GM12892 (cell line): ENCODE results near the gene WDTC1.
A peak's percentile ranks its signal among the peaks of the same experiment; 100 is the strongest.

Experiments used
- DNase-seq: peaks from one replicate; pipeline ENCODE4 v3.0.0; 2011; ENCODE audit not compliant: insufficient read length
- FAIRE-seq: peaks from 2 replicates; lab custom pipeline; 2011; peaks lifted over from hg19 to GRCh38; lab: Jason Lieb, UNC
- POLR2A ChIP-seq: IDR thresholded peaks from 2 replicates; pipeline ENCODE4 v1.6.1; 2011; ENCODE audit warnings: low read depth, low read length, control low read depth
- POLR2AphosphoS5 ChIP-seq: IDR thresholded peaks from 2 replicates; pipeline ENCODE4 v1.6.1; 2011; ENCODE audit warnings: low read depth, low read length, control low read depth
- TAF1 ChIP-seq: IDR thresholded peaks from 2 replicates; pipeline ENCODE4 v1.6.1; 2011; ENCODE audit warnings: low read depth, mild to moderate bottlenecking, control low read depth, low read length, borderline replicate concordance

The WDTC1 gene

DNA sequence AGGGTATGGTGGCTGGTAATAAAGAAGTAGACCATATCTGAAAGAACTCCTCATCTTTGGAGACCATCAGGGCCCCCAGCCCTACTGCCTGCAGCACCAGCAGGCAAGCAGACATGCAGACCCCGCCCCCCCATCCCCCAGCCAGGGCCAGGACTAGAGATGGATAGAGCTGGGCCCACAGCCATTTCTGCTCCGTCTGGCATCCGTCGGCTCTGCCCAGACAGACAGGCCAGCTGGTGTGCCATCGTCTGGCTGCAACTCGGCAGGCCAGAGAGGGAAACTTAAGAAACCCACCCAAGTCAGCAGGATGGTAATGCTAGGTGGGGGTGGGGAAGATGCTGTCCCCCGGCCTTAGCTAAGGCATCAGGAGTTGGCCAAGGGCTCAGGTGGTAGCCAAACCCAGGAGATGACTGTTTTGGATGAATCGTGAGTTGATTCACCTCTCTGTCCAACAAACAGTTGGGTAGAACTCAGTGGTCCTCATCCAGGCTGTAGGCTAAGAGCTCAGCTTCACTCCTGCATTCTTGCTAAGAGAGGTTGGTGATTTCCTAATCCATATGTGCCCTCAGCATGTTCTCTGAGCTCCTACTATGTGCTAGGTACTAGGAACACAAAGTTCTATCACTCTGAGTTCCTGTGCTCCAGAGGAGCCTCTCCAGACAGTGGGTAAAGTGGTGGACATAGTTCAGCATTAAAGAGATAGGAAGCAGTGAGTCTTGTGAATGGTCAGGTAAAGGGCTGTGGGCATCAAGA, 64.4 kb downstream of the WDTC1 start:
- TF ChIP-seq POLR2AphosphoS5 (no peak), POLR2A (no peak), TAF1 (no peak)
- FAIRE-seq (no peak), DNase-seq (no peak)

DNA sequence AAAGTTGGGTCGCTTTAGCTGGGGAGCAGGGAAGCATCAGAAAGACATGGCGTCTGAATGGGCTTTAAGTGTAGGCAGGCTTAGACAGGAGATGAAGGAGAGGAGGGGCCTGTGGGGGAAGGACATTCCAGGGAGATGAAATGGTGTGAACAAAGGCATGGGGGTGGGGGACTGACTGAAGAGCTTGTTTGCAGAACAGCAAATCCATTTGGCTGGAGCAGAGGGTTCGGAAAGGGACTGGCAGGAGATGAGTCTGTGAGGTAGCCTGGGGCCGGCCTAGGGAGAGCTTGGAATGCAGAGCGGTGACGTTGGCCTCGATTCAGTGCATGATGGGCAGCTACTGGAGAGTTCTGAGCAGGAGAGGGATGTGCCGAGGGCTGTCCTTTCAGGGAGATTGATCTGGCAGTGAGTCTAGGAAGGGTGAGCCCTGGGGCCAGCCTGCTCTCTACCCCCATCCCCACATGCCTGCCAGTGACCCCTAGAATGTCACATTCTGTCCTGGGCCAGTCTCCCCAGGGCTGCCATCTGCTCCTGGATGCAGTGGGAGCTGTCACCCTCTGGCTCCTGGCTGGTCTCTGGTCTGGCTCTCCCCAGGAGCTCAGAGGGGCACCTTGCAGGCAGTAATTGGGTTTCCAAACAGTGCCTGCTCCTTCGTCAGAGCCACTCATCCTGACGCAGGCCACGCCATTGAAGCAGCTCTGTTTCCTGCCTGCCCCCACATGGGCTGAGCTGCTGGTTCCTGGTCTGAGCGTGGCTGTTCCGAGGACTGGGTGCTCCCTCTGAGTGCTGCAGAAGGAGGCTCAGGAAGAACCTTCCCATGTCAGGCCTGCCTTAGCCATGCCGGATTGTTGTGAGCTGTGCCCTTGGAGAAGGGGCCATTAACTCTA, 65.2 kb downstream of the WDTC1 start:
- FAIRE-seq (no peak), DNase-seq (no peak)
- no peak for TF ChIP-seq TAF1
- no peak for TF ChIP-seq POLR2AphosphoS5

DNA sequence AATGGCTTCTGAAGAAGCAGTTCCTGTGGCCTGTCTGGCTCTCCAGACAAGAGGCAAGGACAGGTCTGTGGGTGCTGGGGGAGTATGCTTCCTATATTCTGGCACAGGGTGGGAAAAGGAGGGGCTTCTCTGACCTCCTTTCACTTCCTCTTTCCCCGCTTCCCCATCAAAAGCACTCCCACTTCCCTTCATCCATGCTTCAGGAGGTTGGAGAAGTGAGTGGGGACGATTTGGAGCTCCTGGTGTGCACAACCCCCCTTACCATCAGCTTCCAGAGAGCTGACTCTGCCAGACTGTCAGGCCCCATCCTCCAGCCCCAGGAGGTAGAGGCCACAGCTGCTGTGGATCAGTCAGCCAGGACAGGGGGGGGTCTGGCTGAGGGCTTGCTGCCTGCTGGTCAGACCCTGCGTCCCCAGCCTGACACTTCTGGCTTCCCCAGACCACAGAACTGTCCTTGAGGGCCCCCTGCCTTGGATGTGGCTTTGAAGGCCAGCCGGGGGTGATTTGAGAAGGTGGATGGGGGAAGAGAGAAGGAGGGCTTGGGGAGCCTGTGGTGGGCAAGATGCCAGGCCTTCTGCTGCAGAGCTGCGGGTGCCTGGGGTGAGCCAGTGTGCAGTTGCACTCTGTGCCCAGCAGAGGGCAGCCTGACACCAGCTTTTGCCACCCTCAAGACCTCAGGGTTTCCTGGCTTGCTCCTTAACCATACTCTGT, 66.1 kb downstream of the WDTC1 start:
- FAIRE-seq = peak; percentile 97
- DNase-seq = peak; percentile 83
- TF ChIP-seq POLR2AphosphoS5 (no peak), TAF1 (no peak), POLR2A (no peak)

DNA sequence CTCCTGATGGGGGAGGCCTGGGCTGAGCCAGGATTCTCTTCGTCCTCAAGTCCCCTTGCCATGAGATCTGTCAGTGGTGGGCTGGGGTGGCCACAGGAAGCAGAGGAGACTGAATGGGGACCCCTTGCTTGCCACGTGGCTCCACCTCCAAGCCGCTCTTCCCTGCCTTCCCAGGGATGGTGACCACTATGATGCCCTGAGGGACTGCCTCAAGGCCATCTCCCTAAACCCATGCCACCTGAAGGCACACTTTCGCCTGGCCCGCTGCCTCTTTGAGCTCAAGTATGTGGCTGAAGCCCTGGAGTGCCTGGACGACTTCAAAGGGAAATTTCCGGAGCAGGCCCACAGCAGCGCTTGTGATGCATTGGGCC, 66.6 kb downstream of the WDTC1 start:
- no peak for DNase-seq
- TF ChIP-seq POLR2A (no peak), POLR2AphosphoS5 (no peak), TAF1 (no peak)
- FAIRE-seq = no peak

DNA sequence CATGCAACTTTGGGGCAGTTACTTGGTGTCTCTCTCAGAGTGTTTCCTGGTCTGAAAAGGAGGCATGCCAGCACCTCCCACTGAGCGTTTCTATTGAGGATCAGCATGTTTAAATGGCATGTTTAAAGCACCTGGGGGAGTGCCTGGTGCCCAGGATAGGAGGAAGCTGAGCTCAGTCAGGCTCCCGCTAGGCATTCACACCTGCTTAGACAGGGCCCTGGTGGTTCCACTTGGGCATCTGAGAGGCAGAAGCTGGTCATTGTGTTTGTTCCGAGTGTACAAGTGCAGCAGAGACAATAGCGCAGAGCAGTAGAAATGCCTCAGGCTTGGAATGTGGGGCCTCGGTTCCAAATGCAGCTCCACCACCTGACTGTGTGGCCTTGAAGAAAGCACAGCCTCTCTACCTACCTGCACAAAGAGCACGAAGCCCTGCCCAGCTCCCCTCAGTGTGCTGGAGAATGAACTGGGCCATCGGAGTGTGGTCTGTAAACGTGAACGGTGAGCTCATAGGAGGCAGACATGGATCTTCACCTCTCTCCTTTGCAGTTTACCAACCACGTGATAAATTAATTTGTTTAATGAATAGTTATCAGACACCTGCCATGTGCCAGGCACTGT, 67.3 kb downstream of the WDTC1 start:
- no peak for FAIRE-seq

DNA sequence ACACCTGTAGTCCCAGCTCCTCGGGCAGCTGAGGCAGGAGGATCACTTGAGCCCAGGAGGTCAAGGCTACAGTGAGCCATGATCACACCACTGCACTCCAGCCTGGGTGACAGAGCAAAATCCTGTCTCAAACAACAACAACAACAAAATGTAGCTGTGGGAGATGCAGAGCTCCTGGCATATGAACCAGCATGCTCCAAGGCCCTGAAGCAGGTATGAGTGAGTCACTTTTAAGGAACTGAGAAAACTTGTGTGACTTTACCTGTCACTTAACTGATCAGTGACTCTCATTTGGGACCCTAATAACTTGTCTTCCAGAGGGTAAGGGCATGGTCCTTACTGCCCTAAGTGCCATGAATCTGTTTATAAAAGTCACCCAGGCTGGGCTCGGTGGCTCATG, 68.2 kb downstream of the WDTC1 start:
- FAIRE-seq (no peak), DNase-seq (no peak)
- no peak for TF ChIP-seq POLR2A
- no peak for TF ChIP-seq TAF1
- TF ChIP-seq POLR2AphosphoS5 = no peak

More for the DNA sequence above, 67.3 kb downstream of the WDTC1 start:
- TF ChIP-seq POLR2A = no peak
- DNase-seq = no peak

DNA sequence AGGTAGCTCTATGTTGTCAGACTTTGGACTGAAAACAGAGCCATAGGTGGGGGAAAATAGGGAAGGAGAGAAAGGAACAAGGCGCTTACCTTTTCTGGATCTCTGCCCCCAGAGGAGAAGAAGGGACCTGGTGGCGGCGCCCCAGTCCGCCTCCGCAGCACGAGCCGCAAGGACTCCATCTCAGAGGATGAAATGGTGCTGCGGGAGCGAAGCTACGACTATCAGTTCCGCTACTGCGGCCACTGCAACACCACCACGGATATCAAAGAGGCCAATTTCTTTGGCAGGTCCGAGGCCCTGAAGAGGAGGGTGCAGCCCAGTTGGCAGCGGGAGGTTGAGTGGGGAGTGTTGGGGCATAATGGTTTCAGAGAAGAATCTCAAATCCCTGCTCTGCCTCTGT, 69.1 kb downstream of the WDTC1 start:
- DNase-seq (no peak), FAIRE-seq (no peak)
- TF ChIP-seq POLR2A (no peak), TAF1 (no peak), POLR2AphosphoS5 (no peak)

DNA sequence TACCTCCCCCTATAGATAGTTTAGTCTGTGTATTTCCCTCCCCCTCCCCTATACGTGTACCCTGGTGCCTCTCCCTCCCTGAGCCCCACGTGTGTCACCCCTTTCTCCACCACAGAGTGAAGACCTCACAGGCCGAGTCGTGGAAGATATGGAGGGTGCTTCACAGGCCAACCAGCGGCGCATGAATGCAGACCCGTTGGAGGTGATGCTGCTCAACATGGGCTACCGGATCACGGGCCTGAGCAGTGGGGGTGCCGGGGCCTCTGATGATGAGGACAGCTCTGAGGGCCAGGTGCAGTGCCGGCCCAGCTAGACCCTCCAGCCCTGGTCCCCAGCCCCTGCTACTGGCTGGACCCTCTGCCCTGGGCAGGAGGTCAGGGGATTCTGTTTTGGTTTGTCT, 71.6 kb downstream of the WDTC1 start:
- FAIRE-seq (no peak), DNase-seq (no peak)
- no peak for TF ChIP-seq POLR2A
- TF ChIP-seq POLR2AphosphoS5 = no peak
- TF ChIP-seq TAF1 = no peak

DNA sequence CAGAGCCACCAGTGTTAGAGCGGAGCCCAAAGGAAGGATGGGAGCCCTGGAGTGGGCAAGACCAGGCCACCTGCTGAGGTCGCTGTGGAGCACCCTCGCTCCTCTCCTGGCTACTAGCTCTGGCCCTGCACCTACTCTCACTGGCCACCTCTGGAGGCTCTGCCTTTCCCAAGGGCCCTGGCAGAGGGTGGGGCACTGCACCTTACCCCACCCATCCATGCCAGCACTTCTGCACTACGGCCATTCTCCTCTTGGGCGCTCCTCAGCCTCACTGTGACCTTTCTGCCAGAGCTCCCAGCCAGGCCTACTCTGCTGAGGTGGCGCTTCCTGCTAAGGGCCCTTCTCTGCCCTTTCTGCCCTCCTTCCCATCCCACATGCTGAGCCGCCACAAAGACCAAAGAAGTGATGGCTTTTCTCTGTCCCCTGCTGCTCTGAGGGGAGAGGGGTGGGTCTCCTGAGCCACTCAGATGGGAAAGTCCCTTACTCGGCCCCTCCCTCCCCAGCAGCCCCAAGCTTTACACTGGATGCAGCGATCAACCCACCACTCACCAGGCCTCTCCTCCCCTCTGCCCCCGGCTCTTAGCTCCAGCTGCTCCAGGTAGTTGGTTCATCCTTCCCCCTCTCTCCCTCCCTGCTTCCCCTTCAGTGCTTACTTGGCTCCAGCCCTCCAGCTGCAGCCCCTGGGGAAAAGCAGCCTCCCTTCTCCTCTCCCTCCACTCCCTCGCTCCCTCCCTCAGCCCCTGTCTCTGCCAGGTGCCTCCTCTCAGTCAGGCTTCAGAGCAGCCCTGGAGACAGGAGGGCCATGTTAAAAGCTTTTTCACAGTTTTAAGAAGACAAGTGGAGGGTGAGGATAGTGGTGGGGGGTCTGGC, 72.7 kb downstream of the WDTC1 start:
- FAIRE-seq = no peak

DNA sequence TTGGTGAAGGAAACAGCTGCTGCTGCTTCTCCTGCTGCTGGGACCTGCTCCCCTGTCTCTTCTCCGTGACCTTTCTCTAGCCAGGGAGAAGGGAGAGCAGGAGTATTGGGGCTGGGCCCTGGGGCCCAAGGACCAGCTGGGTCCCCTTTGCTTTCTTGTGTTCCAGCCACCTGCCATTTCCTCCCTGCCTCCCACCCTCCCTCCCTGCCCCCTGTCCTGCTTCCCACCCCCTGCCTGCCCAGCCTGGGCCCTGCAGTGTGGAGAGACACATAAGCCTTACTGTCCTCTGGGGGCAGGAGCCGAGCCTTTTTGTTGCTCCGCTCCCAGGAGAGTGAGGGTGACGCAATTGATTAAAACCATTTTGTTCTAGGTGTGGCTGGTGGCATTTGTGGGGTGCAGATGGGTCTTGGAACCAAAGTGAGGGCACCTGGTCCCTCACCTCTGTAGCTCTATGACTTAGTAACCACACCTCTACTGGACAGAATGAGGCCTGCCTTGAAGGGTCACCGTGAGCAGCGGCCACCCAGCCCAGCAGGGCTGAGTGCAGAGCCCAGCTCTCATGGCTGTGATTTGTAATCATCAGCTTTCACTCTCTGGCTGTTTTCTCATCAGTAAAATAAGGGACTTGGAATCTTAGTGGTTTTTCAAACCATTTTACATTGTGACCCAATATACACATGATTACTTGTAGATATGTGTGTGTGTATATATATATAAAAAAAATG, 73.6 kb downstream of the WDTC1 start:
- DNase-seq = no peak
- no peak for FAIRE-seq
- TF ChIP-seq TAF1 (no peak), POLR2AphosphoS5 (no peak), POLR2A (no peak)

More for the DNA sequence above, 72.7 kb downstream of the WDTC1 start:
- TF ChIP-seq POLR2AphosphoS5 = no peak
- no peak for TF ChIP-seq TAF1
- TF ChIP-seq POLR2A = no peak
- DNase-seq = no peak
